ENCODE results near the gene VWC2L.

GRCh38 chr2:214545898-214546542 lies 135.2 kb downstream of the VWC2L start:
- TF ChIP-seq CTCF (IDR thresholded peaks at IDR 0.05 in 8 of 11, conservative IDR thresholded peaks at IDR 0.05 in 3 of 11) = no peak
- TF ChIP-seq POLR2AphosphoS5 (IDR thresholded peaks at IDR 0.05) = no peak
- no peak for TF ChIP-seq POLR2A (IDR thresholded peaks at IDR 0.05)

Measured in spleen (tissue), 7 donors.